Transverse colon (tissue), 4 donors: ENCODE results near the gene MEMO1. TPM values are rescaled to one million over a fixed set of nuclear protein-coding genes. Genes with fewer than 3 reads are reported as not detected.

Experiments
- DNase-seq: peaks from one replicate; pipeline ENCODE4 v3.0.0-alpha.2; 2019
- H3K27ac ChIP-seq, 4 donors: fragments of 200-600 bp; sonication (generic); 2 replicates each; pipeline ENCODE4 v1.5.1; 2016 to 2018; ENCODE audit warnings: inconsistent platforms in 4 of 4
- H3K27me3 ChIP-seq: fragments of 200-600 bp; sonication (generic); 2 replicates; pipeline ENCODE4 v1.5.1; 2017; ENCODE audit warnings: inconsistent platforms
- H3K36me3 ChIP-seq, 4 donors: fragments of 200-600 bp; sonication (generic); 2 replicates each; pipeline ENCODE4 v1.5.1; 2017 to 2019; ENCODE audit warnings: inconsistent platforms in 4 of 4
- H3K4me1 ChIP-seq, 4 donors: fragments of 200-600 bp; sonication (generic); 2 replicates each; pipeline ENCODE4 v1.5.1; 2017 to 2020; ENCODE audit warnings: inconsistent platforms in 4 of 4
- H3K4me3 ChIP-seq, 4 donors: fragments of 200-600 bp; sonication (generic); 1 replicate in 1 of 4; 2 replicates in 3 of 4; pipeline versions ENCODE4 v1.5.1 to v1.6.1; 2017 to 2019; ENCODE audit warnings: inconsistent platforms in 4 of 4
- H3K9me3 ChIP-seq, 2 donors: fragments of 200-600 bp; sonication (generic); 2 replicates each; pipeline ENCODE4 v1.5.1; 2017 to 2019; ENCODE audit warnings: inconsistent platforms in 2 of 2
- CTCF ChIP-seq, 5 experiments: fragments of 200-600 bp in 3 of 5; fragments of 450-650 bp in 2 of 5; sonication (generic) in 3 of 5; IDR thresholded peaks; 1 replicate in 2 of 5; 2 replicates in 3 of 5; pipeline ENCODE4 v1.5.1; 2016 to 2017; ENCODE audit warnings: antibody characterized with exemption in 5 of 5, inconsistent platforms in 3 of 5, mild to moderate bottlenecking in 2 of 5, moderate library complexity in 1 of 5
- EP300 ChIP-seq: sonication (generic); formaldehyde crosslinking; IDR thresholded peaks from one replicate; pipeline ENCODE4 v1.6.1; 2017; ENCODE audit warnings: antibody characterized with exemption, low read depth
- POLR2A ChIP-seq: fragments of 450-650 bp; IDR thresholded peaks from one replicate; pipeline ENCODE4 v1.6.1; 2016; ENCODE audit warnings: antibody characterized with exemption, mild to moderate bottlenecking, moderate library complexity
- POLR2AphosphoS5 ChIP-seq, 3 donors: sonication (generic); formaldehyde crosslinking; IDR thresholded peaks; one replicate each; pipeline ENCODE4 v1.6.1; 2016; ENCODE audit warnings: antibody characterized with exemption in 3 of 3
- WGBS, 2 donors: methylation state at CpG; one replicate each; pipeline ENCODE4 v1.1.5; 2018; ENCODE audit warnings: low coverage in 1 of 2; 5-methylcytosine and 5-hydroxymethylcytosine counted together
- in situ Hi-C, 4 donors: fragments of 200-750 bp; cut with MboI; loops; one replicate each; pipeline versions ENCODE4 v1.15.0 to v1.15.1; 2017; ENCODE audit warnings: low sequenced_read_pairs in 3 of 4, low pct_ligation_motif_present in 1 of 4, low pct_unique_long_range_greater_than_20kb in 1 of 4
- intact Hi-C: fragments of 100-400 bp; cut with DNase I; formaldehyde crosslinking; loops from one replicate; pipeline ENCODE4 v1.15.1; 2023; ENCODE audit warnings: low total_unique reads
- total RNA-seq, 4 donors: library from RNA; depleted of rRNA; stranded (reverse); fragments of >200 nt; gene quantifications; one replicate each; pipeline ENCODE4 v1.1.0, GENCODE V29; 2016

Gene MEMO1
- total RNA-seq, 4 donors from 2014 or later = 7.5 to 25.1 (median 17.0) TPM

GRCh38 chr2:31996571-31997150, 14.1 kb downstream of the MEMO1 start:
- WGBS, 2 donors = 84 to 96% methylated on average over 4 to 6 of the region's 6 CpGs

GRCh38 chr2:31992934-31993333, 17.9 kb downstream of the MEMO1 start:
- no peak overlapping the region for H3K27ac ChIP-seq
- H3K27me3 ChIP-seq = no peaks in the 10 kb centered on the region
- DNase-seq = no peak
- no peak for TF ChIP-seq POLR2A
- no peak for TF ChIP-seq CTCF (IDR thresholded peaks at IDR 0.05)
- TF ChIP-seq POLR2AphosphoS5 (IDR thresholded peaks at IDR 0.05) = no peak
- TF ChIP-seq EP300 = no peak
- H3K4me1 ChIP-seq = peaks cover 0 to 11% (median 0%) of the 10 kb centered on the region in 4 donors
- WGBS, 2 donors = 78 to 100% methylated on average over 4 of the region's 4 CpGs
- intact Hi-C loops (no loop called here), in situ Hi-C loops (no loop called here)
- H3K4me3 ChIP-seq = no peak overlapping the region
- no peaks in the 10 kb centered on the region for H3K36me3 ChIP-seq
- H3K9me3 ChIP-seq = no peaks in the 10 kb centered on the region

More at GRCh38 chr2:31996571-31997150, 14.1 kb downstream of the MEMO1 start:
- H3K4me1 ChIP-seq = peaks cover 0 to 11% (median 0%) of the 10 kb centered on the region in 4 donors
- H3K4me3 ChIP-seq = no peak overlapping the region
- in situ Hi-C loops = no loop called here
- no peaks in the 10 kb centered on the region for H3K27me3 ChIP-seq
- H3K36me3 ChIP-seq = no peaks in the 10 kb centered on the region
- H3K27ac ChIP-seq = no peak overlapping the region
- no peak for DNase-seq
- no peaks in the 10 kb centered on the region for H3K9me3 ChIP-seq
- TF ChIP-seq CTCF (IDR thresholded peaks at IDR 0.05) (no peak), POLR2A (no peak), EP300 (no peak), POLR2AphosphoS5 (IDR thresholded peaks at IDR 0.05) (no peak)
- intact Hi-C loops = no loop called here

DNA sequence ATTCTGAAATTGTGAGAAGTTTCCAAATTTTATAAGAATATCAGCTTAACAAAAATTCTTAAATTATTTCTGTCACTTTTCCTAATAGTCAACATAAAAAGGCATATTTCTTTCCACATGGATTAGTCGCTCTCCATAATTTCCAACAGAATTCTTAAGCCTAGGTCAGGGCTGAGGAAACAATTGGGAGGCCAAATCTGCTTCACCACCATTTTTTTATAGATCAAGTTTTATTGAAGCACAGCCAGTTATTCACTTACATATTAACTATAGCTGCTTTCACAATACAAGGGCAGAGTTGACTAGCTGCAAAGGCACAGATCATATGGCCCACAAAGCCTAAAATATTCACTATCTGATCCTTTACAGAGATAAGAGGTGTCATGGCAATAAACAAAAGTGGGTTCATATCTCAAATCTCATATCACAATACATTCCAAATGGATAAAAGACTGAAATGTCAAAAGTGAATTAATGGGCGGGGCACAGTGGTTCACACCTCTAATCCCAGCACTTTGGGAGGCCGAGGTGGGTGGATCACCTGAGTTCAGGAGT, 18.7 kb downstream of the MEMO1 start:
- peak overlapping the region in 1 of 4 donors; percentile 32 for H3K27ac ChIP-seq
- no peaks in the 10 kb centered on the region for H3K27me3 ChIP-seq
- no peak for DNase-seq
- no peaks in the 10 kb centered on the region for H3K36me3 ChIP-seq
- whole genome bisulfite sequencing, 2 donors = 68 to 74% methylated on average over 3 of the region's 3 CpGs
- TF ChIP-seq POLR2AphosphoS5 (IDR thresholded peaks at IDR 0.05) (no peak), EP300 (no peak), POLR2A (no peak), CTCF (IDR thresholded peaks at IDR 0.05) (no peak)
- intact Hi-C loops = no loop called here
- no peaks in the 10 kb centered on the region for H3K9me3 ChIP-seq
- H3K4me3 ChIP-seq = no peak overlapping the region
- H3K4me1 ChIP-seq = peaks cover 0 to 15% (median 2%) of the 10 kb centered on the region in 4 donors
- in situ Hi-C loops = no loop called here

DNA sequence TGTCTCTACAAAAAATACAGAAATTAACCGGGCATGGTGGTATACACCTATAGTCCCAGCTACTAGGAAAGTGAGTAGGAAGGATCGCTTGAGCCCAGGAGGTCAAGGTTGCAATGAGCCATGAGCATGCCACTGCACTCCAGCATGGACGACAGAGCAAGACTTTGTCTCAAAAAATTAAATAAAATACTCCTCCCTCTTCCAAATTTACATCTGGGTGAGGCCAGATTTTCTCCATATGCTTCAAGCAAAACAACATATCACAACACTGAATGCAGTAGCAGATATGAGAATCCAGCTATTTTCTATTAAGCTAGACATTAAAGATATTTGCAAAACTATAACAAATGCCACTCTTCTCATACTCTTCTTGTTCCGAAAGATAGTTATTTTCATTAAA, 20.9 kb downstream of the MEMO1 start:
- WGBS, 2 donors = 92 to 100% methylated on average over 1 to 4 of the region's 4 CpGs
- Histone ChIP-seq H3K27ac (no peak overlapping the region), H3K9me3 (no peaks in the 10 kb centered on the region), H3K4me1 (peaks cover 0 to 15% (median 2%) of the 10 kb centered on the region in 4 donors), H3K36me3 (no peaks in the 10 kb centered on the region), H3K27me3 (no peaks in the 10 kb centered on the region), H3K4me3 (no peak overlapping the region)
- TF ChIP-seq EP300 = no peak
- TF ChIP-seq POLR2AphosphoS5 (IDR thresholded peaks at IDR 0.05) = no peak
- TF ChIP-seq CTCF (IDR thresholded peaks at IDR 0.05) = no peak
- no peak for TF ChIP-seq POLR2A
- DNase-seq = no peak
- intact Hi-C loops (no loop called here), in situ Hi-C loops (no loop called here)
